Activated CD4-positive, alpha-beta T cell treated with anti-CD3 and anti-CD28 coated beads, Interleukin-2, amount 50 U/mL, for 16 hours (primary cell): ENCODE results near the gene ARFGAP3.
A peak's percentile ranks its signal among the peaks of the same experiment; 100 is the strongest.

Source experiments
- DNase-seq: peaks from one replicate; pipeline ENCODE4 v3.0.0-alpha.2; 2020

Gene ARFGAP3

GRCh38 chr22:42883121-42883520 lies 26.0 kb upstream of the ARFGAP3 start:
- DNase-seq: no peak

GRCh38 chr22:42881982-42882656 lies 25.0 kb upstream of the ARFGAP3 start:
- no peak for DNase-seq

- DNase-seq: no peak
Observed at GRCh38 chr22:42881298-42881697, 24.2 kb upstream of the ARFGAP3 start.

GRCh38 chr22:42880815-42881214 lies 23.7 kb upstream of the ARFGAP3 start:
- no peak for DNase-seq

- no peak for DNase-seq
Observed at GRCh38 chr22:42879371-42880021, 22.4 kb upstream of the ARFGAP3 start.

GRCh38 chr22:42878561-42879305 lies 21.7 kb upstream of the ARFGAP3 start:
- DNase-seq: no peak

- no peak for DNase-seq
Observed at GRCh38 chr22:42877597-42878340, 20.7 kb upstream of the ARFGAP3 start.

- DNase-seq: no peak
Observed at GRCh38 chr22:42877158-42877557, 20.1 kb upstream of the ARFGAP3 start.

- DNase-seq: no peak
Observed at GRCh38 chr22:42876041-42876440, 19.0 kb upstream of the ARFGAP3 start.

- DNase-seq: no peak
Observed at GRCh38 chr22:42874010-42874409, 16.9 kb upstream of the ARFGAP3 start.

- DNase-seq: no peak
Observed at GRCh38 chr22:42873356-42873755, 16.3 kb upstream of the ARFGAP3 start.

GRCh38 chr22:42872821-42873220 lies 15.7 kb upstream of the ARFGAP3 start:
- DNase-seq: no peak

- no peak for DNase-seq
Observed at GRCh38 chr22:42871146-42872050, 14.3 kb upstream of the ARFGAP3 start.

- no peak for DNase-seq
Observed at GRCh38 chr22:42869888-42870480, 12.9 kb upstream of the ARFGAP3 start.

GRCh38 chr22:42869463-42869862 lies 12.4 kb upstream of the ARFGAP3 start:
- DNase-seq: no peak

GRCh38 chr22:42868751-42869251 lies 11.7 kb upstream of the ARFGAP3 start:
- no peak for DNase-seq

GRCh38 chr22:42866100-42866499 lies 9.0 kb upstream of the ARFGAP3 start:
- DNase-seq: no peak

GRCh38 chr22:42865536-42865935 lies 8.5 kb upstream of the ARFGAP3 start:
- DNase-seq: no peak

- DNase-seq: peak; percentile 71
Observed at GRCh38 chr22:42863349-42863961, 6.4 kb upstream of the ARFGAP3 start.

GRCh38 chr22:42862045-42862734 lies 5.1 kb upstream of the ARFGAP3 start:
- no peak for DNase-seq
